GM19328 (cell line): Measurements from ENCODE around the gene ALK.

Source experiments
- ATAC-seq: cut with Tn5 transposase; IDR thresholded peaks from one replicate; pipeline ENCODE4 v1.9.1; 2021; ENCODE audit warnings: mild to moderate bottlenecking, moderate library complexity; ENCODE audit not compliant: unreplicated experiment

ALK gene

DNA sequence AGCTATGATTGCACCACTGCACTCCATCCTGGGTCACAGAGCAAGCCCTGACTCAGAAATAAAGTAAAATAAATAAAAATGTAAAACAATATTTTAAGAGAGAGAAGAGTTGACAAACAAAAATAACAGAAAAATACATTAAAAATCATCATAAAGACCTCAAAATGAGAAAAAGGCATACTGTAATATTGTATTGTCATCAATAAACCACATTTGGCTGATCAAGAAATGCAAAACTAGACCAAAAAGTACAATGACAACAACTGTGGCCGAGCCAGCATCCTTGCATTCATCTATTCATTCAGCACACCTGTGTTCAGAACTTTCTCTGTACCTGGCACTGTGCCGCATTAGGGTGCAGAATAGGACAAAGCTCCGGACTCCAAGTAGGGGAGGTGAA is 121.8 kb downstream of the ALK start:
- ATAC-seq, result no peak

GRCh38 chr2:29797916-29798315 is 123.5 kb downstream of the ALK start:
- ATAC-seq, result no peak

DNA sequence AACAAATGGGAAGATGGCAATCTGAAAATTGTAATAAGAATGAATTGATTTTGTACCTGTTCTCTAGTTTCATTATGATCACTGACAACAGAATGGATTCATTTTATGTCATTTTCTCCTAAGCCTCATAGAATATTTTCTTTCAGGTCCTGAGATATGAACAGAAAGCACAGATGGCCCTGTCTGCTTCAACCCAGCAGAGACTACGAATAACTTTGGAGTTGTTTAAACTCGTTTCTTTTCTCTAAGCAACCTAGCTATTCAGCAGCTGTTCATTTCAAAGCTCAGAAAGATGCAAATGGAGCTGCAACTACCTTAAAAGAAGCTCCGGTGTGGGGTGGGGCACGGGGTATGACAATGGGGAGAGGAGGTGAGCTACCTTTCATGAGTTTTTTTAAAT is 124.9 kb downstream of the ALK start:
- no peak for ATAC-seq

GRCh38 chr2:29789911-29790485 is 131.4 kb downstream of the ALK start:
- no peak for ATAC-seq

DNA sequence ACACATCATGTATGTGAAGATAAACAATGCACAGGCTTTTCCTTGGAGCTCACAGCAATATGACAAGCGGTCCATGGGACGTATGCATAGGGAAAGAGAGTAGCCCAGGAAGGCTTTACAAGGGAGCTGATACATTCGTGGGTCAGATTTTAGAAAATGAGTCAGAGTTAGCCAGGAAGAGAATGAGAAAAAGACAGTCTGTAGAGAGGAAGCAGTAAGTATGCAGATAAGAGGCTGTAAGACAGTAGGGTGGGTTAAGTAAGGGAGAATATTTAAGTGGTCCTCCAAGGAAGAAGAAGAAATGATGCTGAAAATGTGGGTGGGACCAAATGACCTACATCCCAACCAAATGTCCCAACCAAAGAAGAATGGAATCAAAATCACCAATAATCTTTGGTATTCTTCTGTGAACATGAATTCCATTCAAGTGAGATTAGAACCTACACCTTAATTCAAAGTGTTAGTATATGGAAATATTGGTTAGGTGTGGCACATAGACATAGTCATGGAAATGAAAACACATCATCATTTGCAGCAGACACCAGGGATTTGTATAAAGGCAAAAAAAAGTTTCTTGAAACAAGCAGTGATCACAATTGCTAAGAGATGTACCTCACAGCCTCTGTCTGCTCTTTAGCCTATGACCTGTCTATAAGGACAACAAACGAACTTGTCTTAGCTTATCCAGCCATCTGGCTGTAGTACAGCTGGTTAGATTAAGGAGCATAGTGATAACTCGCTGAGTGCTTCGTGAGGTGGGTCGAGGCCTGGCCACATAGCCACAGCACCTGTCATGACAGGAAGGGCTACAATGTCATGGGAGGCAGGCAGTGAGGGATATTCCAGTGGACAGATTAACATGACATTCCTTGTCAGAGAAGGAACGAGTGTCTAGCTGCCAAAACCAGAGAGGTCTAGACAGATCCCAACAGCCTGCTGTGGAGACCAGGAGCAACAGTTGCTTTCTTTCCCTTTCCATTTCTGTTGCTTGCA is 133.6 kb downstream of the ALK start:
- ATAC-seq, result no peak

DNA sequence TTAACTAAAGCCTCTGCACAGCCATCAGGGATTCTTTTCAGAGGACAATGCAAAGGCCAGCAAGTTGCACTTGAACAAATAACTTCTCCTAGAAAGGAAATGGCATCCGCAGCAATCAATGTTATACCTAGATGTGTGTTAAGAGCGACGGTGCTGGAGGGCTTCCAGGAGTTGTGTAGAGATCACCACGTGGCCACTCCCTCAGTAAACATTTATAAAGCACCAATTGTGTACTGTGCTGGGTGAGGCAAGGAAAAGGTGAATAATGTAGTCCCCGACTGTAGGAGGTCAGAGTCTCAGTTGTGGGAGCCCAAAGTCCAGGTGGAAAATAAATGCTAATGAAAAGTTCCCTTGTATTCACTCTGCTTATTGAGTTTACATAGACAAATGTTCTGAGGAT is 135.0 kb downstream of the ALK start:
- no peak for ATAC-seq

- no peak for ATAC-seq
These were observed 137.7 kb downstream of the ALK start for GRCh38 chr2:29783666-29784065.

DNA sequence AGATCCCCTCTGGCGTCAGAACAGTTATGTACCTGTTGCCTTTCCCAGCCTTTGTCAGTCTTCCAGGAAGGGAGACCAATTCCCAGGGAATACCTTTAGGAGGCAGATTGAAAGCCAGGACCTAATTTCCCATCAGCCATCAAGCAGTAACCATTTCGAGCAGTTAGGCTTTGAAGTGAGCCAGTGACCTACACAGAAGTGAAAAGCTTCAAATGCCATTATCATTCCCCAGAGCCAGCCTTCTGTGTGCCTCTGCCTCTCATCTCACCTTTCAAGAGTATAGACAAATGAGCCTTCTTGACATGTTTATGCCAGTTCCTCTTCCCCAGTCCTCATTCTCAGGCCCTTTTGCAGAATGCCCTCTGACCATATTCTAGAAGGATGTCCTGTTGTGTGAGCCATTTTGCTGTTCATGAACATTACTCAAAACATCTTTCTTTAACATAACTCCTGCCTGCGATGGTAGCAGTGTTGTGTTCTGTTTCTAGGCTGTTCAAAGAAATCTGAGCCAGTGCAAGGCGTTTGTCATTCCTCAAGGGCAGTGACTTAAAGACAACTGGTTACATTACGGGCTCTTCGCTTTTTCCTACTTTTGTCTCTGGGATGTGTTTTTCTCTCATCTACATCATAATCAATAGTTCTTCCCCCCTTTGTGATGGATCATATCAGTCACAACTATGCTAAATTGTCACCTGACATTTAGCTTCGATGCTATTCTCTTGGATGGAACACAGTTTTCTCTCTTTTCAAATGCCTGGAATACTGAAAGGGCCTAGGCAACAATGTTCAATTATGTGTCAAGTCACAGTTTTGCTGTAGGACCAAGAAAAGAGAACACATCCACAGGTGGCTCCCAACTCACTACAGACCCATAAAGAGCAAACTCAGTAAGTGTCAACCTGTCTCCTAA is 138.6 kb downstream of the ALK start:
- no peak for ATAC-seq

DNA sequence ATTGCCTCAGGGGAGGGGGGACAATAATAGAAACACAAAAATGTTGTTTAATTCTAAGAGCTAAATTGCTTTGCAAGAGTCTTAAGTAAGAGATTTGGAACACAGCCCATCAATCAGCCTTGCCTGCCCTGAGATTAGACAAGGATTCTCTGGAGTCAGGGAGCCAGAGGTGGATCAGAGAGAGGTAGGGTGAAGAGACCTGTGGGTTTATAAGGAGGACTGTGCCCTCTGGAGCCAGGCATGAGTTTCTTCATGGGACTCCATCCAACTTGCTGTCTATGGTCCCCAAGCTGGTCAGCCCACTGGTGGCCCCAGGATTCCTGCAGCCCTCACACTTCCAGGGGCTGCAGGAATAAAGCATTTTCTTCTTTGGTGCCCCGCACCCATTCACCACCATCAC is 139.3 kb downstream of the ALK start:
- ATAC-seq, result no peak

DNA sequence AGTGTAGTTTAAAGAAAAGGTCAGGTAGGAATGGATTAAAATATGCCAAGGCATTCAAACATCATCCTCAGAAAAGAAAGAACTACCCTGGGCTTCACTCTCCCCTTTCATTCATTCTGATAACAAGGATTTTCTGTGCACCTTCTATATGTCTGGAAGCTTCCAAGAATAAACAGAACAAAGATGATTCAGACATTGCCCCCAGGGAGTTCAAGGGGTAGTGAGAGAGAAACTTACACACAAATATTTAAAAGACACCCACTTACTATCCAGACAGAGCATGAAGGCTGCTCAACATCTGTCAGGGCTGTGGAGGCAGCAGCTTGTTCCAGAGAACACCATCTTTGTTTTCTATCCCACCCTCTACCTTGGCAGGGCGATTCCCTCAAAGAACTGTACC is 140.5 kb downstream of the ALK start:
- no peak for ATAC-seq

DNA sequence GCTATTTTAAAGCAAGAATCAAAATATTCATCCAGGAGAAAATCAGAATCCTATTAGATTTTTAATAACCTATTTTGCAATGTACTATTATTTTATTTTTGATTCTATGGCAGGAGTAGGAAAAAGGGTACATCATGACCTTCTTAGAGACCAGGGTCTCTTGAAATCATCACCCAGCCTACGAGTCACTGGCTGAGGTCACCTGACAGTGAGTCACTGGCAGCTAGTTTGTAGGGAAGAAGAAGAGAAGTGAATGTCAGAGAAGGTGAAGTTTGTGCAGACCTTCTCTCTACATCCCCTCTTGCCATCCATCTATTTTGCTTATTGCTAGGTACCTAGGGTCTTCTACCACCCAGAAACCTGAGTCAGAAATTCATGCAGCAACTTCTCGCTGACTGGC is 144.2 kb downstream of the ALK start:
- no peak for ATAC-seq

DNA sequence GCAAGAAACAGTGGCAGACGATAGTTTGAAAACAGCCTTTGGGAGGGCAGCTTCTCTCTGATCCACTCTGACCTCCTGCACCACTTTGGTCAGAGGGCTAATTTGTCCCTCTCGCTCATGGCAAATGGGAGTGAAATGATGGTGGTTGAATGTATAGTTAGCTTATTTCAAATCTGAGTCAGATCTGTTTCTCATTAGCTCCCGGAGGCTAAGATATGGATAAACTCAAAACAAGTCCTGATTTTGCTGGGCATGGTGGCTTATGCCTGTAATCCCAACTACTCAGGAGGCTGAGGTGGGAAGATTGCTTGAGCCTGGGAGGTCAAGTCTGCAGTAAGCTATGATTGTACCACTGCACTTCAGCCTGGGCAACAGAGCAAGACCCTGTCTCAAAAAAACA is 145.0 kb downstream of the ALK start:
- no peak for ATAC-seq

DNA sequence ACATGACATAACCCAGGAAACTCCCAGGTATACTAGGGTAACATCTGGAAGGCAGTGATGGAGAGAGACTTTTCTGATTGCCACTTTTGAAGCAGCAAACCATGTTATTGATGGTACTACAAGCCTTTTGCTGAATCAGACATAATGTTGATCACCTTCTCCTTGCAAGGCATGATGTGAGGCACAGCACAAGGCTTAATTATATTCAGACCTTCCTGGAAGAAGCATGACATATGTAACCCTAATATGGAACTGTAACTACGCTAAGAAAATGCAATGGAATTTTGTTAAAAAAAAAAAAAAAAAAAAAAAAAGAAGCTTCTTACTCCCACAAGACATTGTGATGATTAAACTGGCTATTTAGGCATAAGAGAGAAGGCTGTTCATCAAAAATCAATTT is 145.4 kb downstream of the ALK start:
- no peak for ATAC-seq

DNA sequence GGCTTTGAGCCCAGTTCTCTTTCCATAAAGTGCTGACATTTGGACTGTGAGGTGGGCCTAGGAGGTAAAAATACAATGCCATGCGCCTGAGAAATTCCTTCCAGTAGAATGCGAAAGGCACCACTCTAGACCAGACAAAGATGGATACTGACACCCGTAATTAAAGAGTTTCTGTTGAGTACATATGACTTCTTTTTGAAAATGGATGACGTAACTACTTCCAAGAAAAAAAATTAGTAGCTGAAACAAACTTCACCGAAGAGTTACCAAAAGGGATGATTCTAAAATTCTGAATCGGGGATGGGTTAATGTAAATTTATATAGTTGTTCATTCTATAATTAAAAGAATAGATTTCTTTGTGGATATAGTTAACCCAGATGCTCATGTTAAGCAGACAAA is 146.8 kb downstream of the ALK start:
- ATAC-seq, result no peak

DNA sequence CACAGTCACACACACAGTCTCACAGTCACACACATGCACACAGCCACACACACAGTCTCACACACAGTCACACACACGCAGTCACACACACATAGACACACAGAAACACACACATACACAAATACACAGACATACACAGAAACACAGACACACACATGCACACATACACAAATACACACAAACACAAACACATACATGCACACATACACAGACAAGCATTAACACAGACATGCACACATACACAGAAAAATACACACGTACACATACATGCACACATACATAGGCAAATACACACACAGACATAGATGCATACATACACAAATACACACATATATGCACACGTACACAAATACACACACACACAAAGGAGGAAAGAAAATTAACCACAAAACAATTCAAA is 150.5 kb downstream of the ALK start:
- ATAC-seq, result no peak

GRCh38 chr2:29769847-29770246 is 151.5 kb downstream of the ALK start:
- no peak for ATAC-seq

- ATAC-seq, result no peak
These were observed 153.6 kb downstream of the ALK start for GRCh38 chr2:29767606-29768335.

GRCh38 chr2:29766191-29766590 is 155.2 kb downstream of the ALK start:
- ATAC-seq, result no peak

- ATAC-seq, result no peak
These were observed 155.7 kb downstream of the ALK start for GRCh38 chr2:29765721-29766120.

DNA sequence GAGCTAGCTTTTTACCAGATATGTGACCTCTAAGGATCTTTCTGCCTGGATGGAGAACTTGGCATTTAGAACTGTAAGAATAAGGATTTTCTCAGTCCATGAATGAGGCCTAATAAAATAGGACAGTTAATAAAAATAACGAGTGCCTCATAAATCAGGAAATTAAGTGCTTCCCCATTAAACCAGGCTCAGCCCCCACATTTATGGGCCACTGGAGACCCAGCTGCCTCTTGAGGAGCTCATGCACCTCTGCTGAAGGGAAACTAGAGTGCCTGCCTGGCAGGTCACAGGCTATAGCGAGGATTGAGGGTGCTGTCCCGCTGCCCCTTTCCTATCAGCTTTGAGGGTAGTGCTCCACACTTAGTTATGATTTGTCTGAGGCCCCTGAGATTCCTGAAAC is 158.0 kb downstream of the ALK start:
- ATAC-seq, result no peak

DNA sequence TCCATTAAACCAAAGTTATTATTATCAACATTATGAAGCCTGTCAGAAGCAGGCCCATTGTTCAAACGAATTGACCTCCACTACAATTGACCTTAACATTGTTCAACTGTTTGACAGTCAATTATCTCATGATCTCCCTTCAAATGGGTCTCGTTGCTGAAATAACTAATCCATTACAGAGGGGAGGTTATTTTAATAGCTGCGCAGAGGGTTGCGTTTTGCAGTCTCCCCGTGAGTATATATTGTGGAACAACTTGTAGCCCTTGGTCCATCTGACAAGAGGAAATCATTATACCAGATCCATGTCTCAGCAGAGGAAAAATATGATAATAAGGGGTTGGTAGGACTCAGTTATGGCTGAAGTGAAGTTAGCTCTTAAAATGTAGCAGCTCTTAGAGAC is 159.1 kb downstream of the ALK start:
- ATAC-seq, result no peak
